ENCODE results near the gene RPRD2. TPM values are rescaled to one million over a fixed set of nuclear protein-coding genes. Genes with fewer than 3 reads are reported as not detected.

RPRD2 gene
- total and polyA plus RNA-seq, 2 experiments from 2014 or later: 16.8 to 20.4 TPM

DNA sequence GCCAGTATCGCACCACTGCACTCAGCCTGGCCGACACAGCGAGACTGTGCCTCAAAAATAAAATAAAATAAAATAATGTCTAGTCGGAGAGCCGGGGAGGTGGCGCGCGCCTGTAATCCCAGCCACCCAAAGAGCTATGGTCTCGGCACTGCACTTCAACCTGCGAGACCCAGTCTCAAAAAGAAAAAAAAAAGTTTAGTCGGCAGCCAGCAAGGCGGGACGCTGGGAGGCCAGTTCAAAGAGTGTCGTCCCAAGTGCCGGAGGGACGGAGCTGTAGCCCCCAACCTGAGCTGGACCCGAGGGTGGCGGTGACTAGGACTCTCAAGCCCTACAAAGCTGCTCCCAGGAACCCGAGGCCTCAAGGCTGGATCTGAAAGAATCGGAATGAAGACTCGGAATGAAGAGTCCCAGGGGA lies 151.0 kb downstream of the RPRD2 start (continued):
- TF ChIP-seq, protein P1, sequence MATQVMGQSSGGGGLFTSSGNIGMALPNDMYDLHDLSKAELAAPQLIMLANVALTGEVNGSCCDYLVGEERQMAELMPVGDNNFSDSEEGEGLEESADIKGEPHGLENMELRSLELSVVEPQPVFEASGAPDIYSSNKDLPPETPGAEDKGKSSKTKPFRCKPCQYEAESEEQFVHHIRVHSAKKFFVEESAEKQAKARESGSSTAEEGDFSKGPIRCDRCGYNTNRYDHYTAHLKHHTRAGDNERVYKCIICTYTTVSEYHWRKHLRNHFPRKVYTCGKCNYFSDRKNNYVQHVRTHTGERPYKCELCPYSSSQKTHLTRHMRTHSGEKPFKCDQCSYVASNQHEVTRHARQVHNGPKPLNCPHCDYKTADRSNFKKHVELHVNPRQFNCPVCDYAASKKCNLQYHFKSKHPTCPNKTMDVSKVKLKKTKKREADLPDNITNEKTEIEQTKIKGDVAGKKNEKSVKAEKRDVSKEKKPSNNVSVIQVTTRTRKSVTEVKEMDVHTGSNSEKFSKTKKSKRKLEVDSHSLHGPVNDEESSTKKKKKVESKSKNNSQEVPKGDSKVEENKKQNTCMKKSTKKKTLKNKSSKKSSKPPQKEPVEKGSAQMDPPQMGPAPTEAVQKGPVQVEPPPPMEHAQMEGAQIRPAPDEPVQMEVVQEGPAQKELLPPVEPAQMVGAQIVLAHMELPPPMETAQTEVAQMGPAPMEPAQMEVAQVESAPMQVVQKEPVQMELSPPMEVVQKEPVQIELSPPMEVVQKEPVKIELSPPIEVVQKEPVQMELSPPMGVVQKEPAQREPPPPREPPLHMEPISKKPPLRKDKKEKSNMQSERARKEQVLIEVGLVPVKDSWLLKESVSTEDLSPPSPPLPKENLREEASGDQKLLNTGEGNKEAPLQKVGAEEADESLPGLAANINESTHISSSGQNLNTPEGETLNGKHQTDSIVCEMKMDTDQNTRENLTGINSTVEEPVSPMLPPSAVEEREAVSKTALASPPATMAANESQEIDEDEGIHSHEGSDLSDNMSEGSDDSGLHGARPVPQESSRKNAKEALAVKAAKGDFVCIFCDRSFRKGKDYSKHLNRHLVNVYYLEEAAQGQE (IDR thresholded peaks at IDR 0.05; ENCODE audit: unreplicated experiment): no peak

DNA sequence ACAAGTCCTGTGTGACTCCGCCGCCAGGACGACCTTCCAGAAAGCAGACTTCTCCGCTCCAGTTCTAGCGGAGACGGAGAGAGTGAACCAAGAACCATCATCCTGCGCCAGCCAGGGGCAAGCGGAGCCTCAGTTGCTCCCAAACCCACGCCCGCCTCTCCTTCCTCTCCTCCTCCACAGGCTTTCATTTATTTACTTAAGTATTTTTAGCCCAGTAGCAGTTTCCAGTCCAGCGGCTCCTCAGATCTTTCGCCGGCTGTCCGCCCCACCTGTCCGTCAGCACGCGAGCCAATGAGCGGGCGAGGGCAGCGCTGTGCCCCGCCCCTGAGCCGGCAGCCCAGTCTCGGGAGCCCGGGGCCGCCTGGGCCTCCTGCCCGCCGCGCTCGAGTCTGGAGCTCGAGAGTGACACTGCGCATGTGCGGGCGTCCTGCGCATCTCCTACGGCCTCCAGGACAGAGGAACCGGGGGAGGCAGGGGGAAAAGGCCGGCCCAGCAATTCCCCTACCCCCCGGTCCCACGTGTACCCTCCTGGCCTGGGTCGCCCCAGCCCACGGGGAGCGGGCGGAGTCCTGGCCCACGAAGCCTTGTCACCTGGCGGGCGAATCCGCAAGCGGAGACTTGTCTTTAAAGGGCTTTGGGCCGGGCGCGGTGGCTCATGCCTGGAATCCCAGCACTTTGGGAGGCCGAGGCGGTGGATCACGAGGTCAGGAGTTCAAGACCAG lies 151.5 kb downstream of the RPRD2 start, which contains the start of gene FALEC:
FALEC (plus strand) TSS at position 425 of the 722 bp plus-strand sequence.
- Histone ChIP-seq H3K27me3 (ENCODE audit: insufficient read depth) (no peaks in the 10 kb centered on the region), H3K4me3 (peak within 1 kb of the TSS; percentile 81), H3K36me3 (ENCODE audit: insufficient read depth) (no peaks in the 10 kb centered on the region), H3K4me2 (peak within 1 kb of the TSS; percentile 91), H3K27ac (ENCODE audit: low read depth) (peak within 1 kb of the TSS; percentile 46), H4K20me1 (replicated peaks; ENCODE audit: insufficient read depth) (no peaks in the 10 kb centered on the region), H3K9me2 (ENCODE audit: insufficient read depth) (no peaks in the 10 kb centered on the region), H3F3A (replicated peaks; ENCODE audit: low read depth) (0 out of 2 replicates have a peak, but pooled peaks cover 17% of the 10 kb centered on the region), H2AFZ (peak within 1 kb of the TSS; percentile 93), H3K79me2 (replicated peaks; ENCODE audit: insufficient read depth) (no peaks in the 10 kb centered on the region), H3K4me1 (ENCODE audit: insufficient read depth) (peaks cover 7% of the 10 kb centered on the region; the same call in 1 of the 2 replicates)
- peak within 1 kb of the TSS; percentile 91 for H3K4me3 Mint-ChIP-seq
- DNase-seq (ENCODE audit: low spot score) (peak; percentile 98), ATAC-seq (peak; percentile 96)
- peaks cover 8% of the 10 kb centered on the region for H3K4me1 Mint-ChIP-seq
- no peaks in the 10 kb centered on the region; the same call in 2 of the 3 replicates for H3K9me3 Mint-ChIP-seq
- H3K27me3 Mint-ChIP-seq (ENCODE audit: insufficient read depth, low read depth, poor library complexity): peaks cover 20% of the 10 kb centered on the region
- H3K36me3 Mint-ChIP-seq (ENCODE audit: low read depth): peaks cover 6% of the 10 kb centered on the region; the same call in 1 of the 3 replicates
- TF ChIP-seq, protein P2, sequence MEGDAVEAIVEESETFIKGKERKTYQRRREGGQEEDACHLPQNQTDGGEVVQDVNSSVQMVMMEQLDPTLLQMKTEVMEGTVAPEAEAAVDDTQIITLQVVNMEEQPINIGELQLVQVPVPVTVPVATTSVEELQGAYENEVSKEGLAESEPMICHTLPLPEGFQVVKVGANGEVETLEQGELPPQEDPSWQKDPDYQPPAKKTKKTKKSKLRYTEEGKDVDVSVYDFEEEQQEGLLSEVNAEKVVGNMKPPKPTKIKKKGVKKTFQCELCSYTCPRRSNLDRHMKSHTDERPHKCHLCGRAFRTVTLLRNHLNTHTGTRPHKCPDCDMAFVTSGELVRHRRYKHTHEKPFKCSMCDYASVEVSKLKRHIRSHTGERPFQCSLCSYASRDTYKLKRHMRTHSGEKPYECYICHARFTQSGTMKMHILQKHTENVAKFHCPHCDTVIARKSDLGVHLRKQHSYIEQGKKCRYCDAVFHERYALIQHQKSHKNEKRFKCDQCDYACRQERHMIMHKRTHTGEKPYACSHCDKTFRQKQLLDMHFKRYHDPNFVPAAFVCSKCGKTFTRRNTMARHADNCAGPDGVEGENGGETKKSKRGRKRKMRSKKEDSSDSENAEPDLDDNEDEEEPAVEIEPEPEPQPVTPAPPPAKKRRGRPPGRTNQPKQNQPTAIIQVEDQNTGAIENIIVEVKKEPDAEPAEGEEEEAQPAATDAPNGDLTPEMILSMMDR (conservative IDR thresholded peaks at IDR 0.05; ENCODE audit: low read depth in 2 of 2): no peak
- TF ChIP-seq POLR2AphosphoS5 (IDR thresholded peaks at IDR 0.05; ENCODE audit: low read depth) (peak; percentile 65), CREB1 (CRISPR knock-in tag; IDR thresholded peaks at IDR 0.05; ENCODE audit: low read depth) (peak; percentile 36; the same call in 1 of the 2 replicates)
- peak within 1 kb of the TSS; percentile 91 for H3K27ac Mint-ChIP-seq

DNA sequence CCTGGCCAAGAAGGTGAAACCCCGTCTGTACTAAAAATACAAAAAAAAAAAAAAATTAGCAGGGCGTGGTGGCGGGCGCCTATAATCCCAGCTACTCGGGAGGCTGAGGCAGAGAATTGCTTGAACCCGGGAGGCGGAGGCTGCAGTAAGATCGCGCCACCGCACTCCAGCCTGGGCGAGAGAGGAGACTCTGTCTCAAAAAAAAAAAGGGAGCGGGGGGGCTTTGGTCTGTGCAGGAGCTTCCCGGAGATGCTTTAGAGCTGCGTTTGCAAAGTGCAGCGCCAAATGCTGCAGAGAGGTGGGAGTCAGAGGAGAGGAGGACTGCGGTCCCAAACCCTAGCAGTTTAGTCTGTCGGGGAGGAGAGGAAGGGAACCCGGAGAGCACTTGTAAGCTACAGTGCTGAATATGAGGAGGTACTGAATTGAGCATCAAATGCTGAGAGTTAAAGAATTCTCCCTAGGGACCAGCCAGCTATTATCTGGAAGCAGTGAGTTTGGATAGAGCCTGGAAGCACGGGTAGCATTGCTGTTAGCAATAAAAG lies 152.2 kb downstream of the RPRD2 start:
- no peaks in the 10 kb centered on the region for H3K36me3 ChIP-seq (ENCODE audit: insufficient read depth)
- 0 out of 2 replicates have a peak, but pooled peaks cover 17% of the 10 kb centered on the region for H3F3A ChIP-seq (replicated peaks; ENCODE audit: low read depth)
- H3K9me2 ChIP-seq (ENCODE audit: insufficient read depth): no peaks in the 10 kb centered on the region
- H2AFZ ChIP-seq: peak overlapping the region; percentile 93
- ATAC-seq: peak; percentile 35
- peak overlapping the region; percentile 42; the same call in 1 of the 2 replicates for H3K27ac Mint-ChIP-seq
- H3K27ac ChIP-seq (ENCODE audit: low read depth): no peak overlapping the region; the same call in 1 of the 2 replicates
- peak overlapping the region; percentile 91 for H3K4me3 Mint-ChIP-seq
- H3K4me1 ChIP-seq (ENCODE audit: insufficient read depth): peaks cover 7% of the 10 kb centered on the region; the same call in 1 of the 2 replicates
- H3K27me3 ChIP-seq (ENCODE audit: insufficient read depth): no peaks in the 10 kb centered on the region
- peak overlapping the region; percentile 81 for H3K4me3 ChIP-seq
- H3K4me1 Mint-ChIP-seq: peaks cover 8% of the 10 kb centered on the region
- H3K79me2 ChIP-seq (replicated peaks; ENCODE audit: insufficient read depth): no peaks in the 10 kb centered on the region
- H3K36me3 Mint-ChIP-seq (ENCODE audit: low read depth): peaks cover 6% of the 10 kb centered on the region; the same call in 1 of the 3 replicates
- no peak for TF ChIP-seq EZH2phosphoT487 (IDR thresholded peaks at IDR 0.05; ENCODE audit: unreplicated experiment)
- TF ChIP-seq, protein P3, sequence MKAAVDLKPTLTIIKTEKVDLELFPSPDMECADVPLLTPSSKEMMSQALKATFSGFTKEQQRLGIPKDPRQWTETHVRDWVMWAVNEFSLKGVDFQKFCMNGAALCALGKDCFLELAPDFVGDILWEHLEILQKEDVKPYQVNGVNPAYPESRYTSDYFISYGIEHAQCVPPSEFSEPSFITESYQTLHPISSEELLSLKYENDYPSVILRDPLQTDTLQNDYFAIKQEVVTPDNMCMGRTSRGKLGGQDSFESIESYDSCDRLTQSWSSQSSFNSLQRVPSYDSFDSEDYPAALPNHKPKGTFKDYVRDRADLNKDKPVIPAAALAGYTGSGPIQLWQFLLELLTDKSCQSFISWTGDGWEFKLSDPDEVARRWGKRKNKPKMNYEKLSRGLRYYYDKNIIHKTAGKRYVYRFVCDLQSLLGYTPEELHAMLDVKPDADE (IDR thresholded peaks at IDR 0.05): no peak
- TF ChIP-seq ZNF331 (CRISPR knock-in tag; IDR thresholded peaks at IDR 0.05; ENCODE audit: low read depth): no peak
- TF ChIP-seq EZH2 (IDR thresholded peaks at IDR 0.05; ENCODE audit: low read depth, unreplicated experiment): no peak
- peaks cover 20% of the 10 kb centered on the region for H3K27me3 Mint-ChIP-seq (ENCODE audit: insufficient read depth, low read depth, poor library complexity)
- peak; percentile 58 for DNase-seq (ENCODE audit: low spot score)
- peak overlapping the region; percentile 91 for H3K4me2 ChIP-seq
- H3K9me3 Mint-ChIP-seq: no peaks in the 10 kb centered on the region; the same call in 2 of the 3 replicates
- H4K20me1 ChIP-seq (replicated peaks; ENCODE audit: insufficient read depth): no peaks in the 10 kb centered on the region
